HEK293T (cell line): ENCODE measurements around the gene ANKS4B.

ENCODE experiments used
- ARNT ChIP-seq: fragments of 450-650 bp; IDR thresholded peaks from 2 replicates; pipeline ENCODE4 v1.6.1; 2017; ENCODE audit warnings: mild to moderate bottlenecking
- CTBP1 ChIP-seq: fragments of 450-650 bp; IDR thresholded peaks from 2 replicates; pipeline ENCODE4 v1.6.1; 2016; ENCODE audit warnings: borderline replicate concordance
- FOXA1 ChIP-seq: fragments of 450-650 bp; IDR thresholded peaks from 2 replicates; pipeline ENCODE4 v1.6.1; 2016; ENCODE audit warnings: mild to moderate bottlenecking
- TARDBP ChIP-seq: fragments of 450-650 bp; IDR thresholded peaks from 2 replicates; pipeline ENCODE4 v1.6.1; 2016

DNA sequence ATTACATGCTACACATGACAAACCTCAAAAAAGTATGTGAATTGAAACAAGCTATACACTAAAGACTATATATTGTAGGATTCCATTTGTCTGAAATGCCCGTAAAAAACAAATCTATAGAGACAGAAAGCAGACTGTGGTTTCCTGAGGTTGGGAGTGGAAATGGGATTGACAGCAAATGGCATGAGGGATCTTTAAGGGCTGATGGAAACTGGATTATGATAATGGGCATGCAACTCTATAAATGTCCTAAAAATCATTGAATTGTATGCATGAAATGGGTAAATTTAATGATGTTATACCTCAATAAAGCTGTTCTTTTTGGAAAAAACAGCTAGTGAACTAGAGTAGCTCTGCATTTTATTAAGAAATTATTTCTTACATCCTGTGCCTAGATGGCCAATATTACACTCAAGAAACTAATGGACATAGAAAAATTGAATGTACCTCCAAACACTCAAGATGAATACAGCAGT lies 416 bp upstream of the ANKS4B start:
- no peak for TF ChIP-seq ARNT
- TF ChIP-seq FOXA1: no peak
- no peak for TF ChIP-seq CTBP1
- no peak for TF ChIP-seq TARDBP
